H1 (cell line): ENCODE results near the gene DCDC2. TPM values are rescaled to one million over a fixed set of nuclear protein-coding genes. Genes with fewer than 3 reads are reported as not detected.

Source experiments
- CBX5 ChIP-seq: fragments of 300-800, 300-1000 bp; sonication (generic); IDR thresholded peaks from 2 replicates; pipeline ENCODE4 v1.7.1; 2016; ENCODE audit warnings: antibody characterized with exemption, low read length, low read depth
- CHD2 ChIP-seq: IDR thresholded peaks from 2 replicates; pipeline ENCODE4 v1.6.1; 2012; ENCODE audit warnings: low read length, improper control_type of control experiment
- POLR2A ChIP-seq, 2 experiments: IDR thresholded peaks; 1 replicate in 1 of 2; 2 replicates in 1 of 2; pipeline ENCODE4 v1.6.1; 2011; ENCODE audit warnings: low read depth in 2 of 2, low read length in 2 of 2, mild to moderate bottlenecking in 2 of 2; ENCODE audit errors: control extremely low read depth in 1 of 2
- RNF2 ChIP-seq: fragments of 200-900, 300-1000 bp; sonication (generic); IDR thresholded peaks from 2 replicates; pipeline ENCODE4 v1.7.1; 2016; ENCODE audit warnings: borderline replicate concordance, low read depth, mild to moderate bottlenecking, antibody characterized with exemption, low read length; ENCODE audit not compliant: poor library complexity, severe bottlenecking; ENCODE audit errors: missing control alignments
- SIN3A ChIP-seq, 2 experiments: IDR thresholded peaks in 1 of 2; conservative IDR thresholded peaks in 1 of 2; 2 replicates each; pipeline ENCODE4 v1.6.1; 2011 to 2012; ENCODE audit warnings: low read length in 2 of 2, improper control_type of control experiment in 1 of 2, low read depth in 1 of 2, mild to moderate bottlenecking in 1 of 2
- SRF ChIP-seq: IDR thresholded peaks from 2 replicates; pipeline ENCODE4 v1.6.1; 2011; ENCODE audit warnings: mild to moderate bottlenecking, low read depth, low read length, moderate library complexity
- polyA plus RNA-seq, 7 experiments: library from polyadenylated mRNA; depleted of rRNA in 3 of 7; stranded (reverse) in 5 of 7; unstranded in 2 of 7; fragments of >200 nt in 5 of 7; fragments of 200-250 nt in 2 of 7; gene quantifications; 1 replicate in 5 of 7; 2 replicates in 1 of 7; 4 replicates in 1 of 7; pipeline versions ENCODE4 v1.2.1 to v1.2.3, GENCODE V29; 2011 to 2013; ENCODE audit warnings: missing spikeins in 2 of 7, mixed read lengths in 2 of 7
- total RNA-seq: library from RNA; stranded (reverse); fragmentation: NEBNext Ultra II Directional; extraction: Animal tissue kit (Norgen Biotek cat#: 25700); gene quantifications from 2 replicates; pipeline ENCODE4 v1.2.1, GENCODE V29; 2021
- TF ChIP-seq, protein P1 (sequence below): fragments of 300-600 bp; sonication (generic); IDR thresholded peaks from 2 replicates; pipeline ENCODE4 v1.7.1; 2012; ENCODE audit warnings: low read length, moderate library complexity, mild to moderate bottlenecking, inconsistent platforms; ENCODE audit not compliant: insufficient replicate concordance
- TF ChIP-seq, protein P2 (sequence below): IDR thresholded peaks from 2 replicates; pipeline ENCODE4 v1.6.1; 2012; ENCODE audit warnings: low read length, inconsistent platforms

Gene DCDC2
- total and polyA plus RNA-seq, 2 of the 8 experiments (the other 6 are each of a cell fraction or from before 2014, with no cell fraction given) = 0.03 to 0.15 TPM

DNA sequence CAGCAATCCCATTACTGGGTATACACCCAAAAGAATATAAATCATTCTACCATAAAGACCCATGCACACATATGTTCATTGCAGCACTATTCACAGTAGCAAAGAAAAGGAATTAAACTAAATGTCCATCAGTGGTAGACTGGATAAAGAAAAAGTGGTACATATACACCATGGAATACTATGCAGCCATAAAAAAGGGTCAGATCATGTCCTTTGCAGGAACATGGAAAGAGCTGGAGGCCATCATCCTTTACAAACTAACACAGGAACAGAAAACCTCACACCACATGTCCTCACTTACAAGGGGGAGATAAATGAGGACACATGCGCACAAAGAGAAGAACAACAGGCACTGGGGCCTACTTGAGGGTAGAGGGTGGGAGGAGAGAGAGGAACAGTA lies 60.9 kb downstream of the DCDC2 start (continued):
- TF ChIP-seq, protein P1, sequence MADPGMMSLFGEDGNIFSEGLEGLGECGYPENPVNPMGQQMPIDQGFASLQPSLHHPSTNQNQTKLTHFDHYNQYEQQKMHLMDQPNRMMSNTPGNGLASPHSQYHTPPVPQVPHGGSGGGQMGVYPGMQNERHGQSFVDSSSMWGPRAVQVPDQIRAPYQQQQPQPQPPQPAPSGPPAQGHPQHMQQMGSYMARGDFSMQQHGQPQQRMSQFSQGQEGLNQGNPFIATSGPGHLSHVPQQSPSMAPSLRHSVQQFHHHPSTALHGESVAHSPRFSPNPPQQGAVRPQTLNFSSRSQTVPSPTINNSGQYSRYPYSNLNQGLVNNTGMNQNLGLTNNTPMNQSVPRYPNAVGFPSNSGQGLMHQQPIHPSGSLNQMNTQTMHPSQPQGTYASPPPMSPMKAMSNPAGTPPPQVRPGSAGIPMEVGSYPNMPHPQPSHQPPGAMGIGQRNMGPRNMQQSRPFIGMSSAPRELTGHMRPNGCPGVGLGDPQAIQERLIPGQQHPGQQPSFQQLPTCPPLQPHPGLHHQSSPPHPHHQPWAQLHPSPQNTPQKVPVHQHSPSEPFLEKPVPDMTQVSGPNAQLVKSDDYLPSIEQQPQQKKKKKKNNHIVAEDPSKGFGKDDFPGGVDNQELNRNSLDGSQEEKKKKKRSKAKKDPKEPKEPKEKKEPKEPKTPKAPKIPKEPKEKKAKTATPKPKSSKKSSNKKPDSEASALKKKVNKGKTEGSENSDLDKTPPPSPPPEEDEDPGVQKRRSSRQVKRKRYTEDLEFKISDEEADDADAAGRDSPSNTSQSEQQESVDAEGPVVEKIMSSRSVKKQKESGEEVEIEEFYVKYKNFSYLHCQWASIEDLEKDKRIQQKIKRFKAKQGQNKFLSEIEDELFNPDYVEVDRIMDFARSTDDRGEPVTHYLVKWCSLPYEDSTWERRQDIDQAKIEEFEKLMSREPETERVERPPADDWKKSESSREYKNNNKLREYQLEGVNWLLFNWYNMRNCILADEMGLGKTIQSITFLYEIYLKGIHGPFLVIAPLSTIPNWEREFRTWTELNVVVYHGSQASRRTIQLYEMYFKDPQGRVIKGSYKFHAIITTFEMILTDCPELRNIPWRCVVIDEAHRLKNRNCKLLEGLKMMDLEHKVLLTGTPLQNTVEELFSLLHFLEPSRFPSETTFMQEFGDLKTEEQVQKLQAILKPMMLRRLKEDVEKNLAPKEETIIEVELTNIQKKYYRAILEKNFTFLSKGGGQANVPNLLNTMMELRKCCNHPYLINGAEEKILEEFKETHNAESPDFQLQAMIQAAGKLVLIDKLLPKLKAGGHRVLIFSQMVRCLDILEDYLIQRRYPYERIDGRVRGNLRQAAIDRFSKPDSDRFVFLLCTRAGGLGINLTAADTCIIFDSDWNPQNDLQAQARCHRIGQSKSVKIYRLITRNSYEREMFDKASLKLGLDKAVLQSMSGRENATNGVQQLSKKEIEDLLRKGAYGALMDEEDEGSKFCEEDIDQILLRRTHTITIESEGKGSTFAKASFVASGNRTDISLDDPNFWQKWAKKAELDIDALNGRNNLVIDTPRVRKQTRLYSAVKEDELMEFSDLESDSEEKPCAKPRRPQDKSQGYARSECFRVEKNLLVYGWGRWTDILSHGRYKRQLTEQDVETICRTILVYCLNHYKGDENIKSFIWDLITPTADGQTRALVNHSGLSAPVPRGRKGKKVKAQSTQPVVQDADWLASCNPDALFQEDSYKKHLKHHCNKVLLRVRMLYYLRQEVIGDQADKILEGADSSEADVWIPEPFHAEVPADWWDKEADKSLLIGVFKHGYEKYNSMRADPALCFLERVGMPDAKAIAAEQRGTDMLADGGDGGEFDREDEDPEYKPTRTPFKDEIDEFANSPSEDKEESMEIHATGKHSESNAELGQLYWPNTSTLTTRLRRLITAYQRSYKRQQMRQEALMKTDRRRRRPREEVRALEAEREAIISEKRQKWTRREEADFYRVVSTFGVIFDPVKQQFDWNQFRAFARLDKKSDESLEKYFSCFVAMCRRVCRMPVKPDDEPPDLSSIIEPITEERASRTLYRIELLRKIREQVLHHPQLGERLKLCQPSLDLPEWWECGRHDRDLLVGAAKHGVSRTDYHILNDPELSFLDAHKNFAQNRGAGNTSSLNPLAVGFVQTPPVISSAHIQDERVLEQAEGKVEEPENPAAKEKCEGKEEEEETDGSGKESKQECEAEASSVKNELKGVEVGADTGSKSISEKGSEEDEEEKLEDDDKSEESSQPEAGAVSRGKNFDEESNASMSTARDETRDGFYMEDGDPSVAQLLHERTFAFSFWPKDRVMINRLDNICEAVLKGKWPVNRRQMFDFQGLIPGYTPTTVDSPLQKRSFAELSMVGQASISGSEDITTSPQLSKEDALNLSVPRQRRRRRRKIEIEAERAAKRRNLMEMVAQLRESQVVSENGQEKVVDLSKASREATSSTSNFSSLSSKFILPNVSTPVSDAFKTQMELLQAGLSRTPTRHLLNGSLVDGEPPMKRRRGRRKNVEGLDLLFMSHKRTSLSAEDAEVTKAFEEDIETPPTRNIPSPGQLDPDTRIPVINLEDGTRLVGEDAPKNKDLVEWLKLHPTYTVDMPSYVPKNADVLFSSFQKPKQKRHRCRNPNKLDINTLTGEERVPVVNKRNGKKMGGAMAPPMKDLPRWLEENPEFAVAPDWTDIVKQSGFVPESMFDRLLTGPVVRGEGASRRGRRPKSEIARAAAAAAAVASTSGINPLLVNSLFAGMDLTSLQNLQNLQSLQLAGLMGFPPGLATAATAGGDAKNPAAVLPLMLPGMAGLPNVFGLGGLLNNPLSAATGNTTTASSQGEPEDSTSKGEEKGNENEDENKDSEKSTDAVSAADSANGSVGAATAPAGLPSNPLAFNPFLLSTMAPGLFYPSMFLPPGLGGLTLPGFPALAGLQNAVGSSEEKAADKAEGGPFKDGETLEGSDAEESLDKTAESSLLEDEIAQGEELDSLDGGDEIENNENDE = no peak
- TF ChIP-seq POLR2A (IDR thresholded peaks at IDR 0.05; ENCODE audit: control extremely low read depth in 1 of 2, low read depth in 2 of 2, low read length in 2 of 2) (no peak), RNF2 (no peak), SIN3A (conservative IDR thresholded peaks at IDR 0.05 in 1 of 2, IDR thresholded peaks at IDR 0.05 in 1 of 2; ENCODE audit: low read depth in 1 of 2, low read length in 2 of 2) (no peak), CBX5 (no peak), SRF (no peak), CHD2 (no peak)
- TF ChIP-seq, protein P2, sequence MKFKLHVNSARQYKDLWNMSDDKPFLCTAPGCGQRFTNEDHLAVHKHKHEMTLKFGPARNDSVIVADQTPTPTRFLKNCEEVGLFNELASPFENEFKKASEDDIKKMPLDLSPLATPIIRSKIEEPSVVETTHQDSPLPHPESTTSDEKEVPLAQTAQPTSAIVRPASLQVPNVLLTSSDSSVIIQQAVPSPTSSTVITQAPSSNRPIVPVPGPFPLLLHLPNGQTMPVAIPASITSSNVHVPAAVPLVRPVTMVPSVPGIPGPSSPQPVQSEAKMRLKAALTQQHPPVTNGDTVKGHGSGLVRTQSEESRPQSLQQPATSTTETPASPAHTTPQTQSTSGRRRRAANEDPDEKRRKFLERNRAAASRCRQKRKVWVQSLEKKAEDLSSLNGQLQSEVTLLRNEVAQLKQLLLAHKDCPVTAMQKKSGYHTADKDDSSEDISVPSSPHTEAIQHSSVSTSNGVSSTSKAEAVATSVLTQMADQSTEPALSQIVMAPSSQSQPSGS = no peak
